Common myeloid progenitor, CD34-positive (primary cell): ENCODE measurements around the gene TSSC4.
A peak's percentile ranks its signal among the peaks of the same experiment; 100 is the strongest.

ENCODE experiments used
- CTCF ChIA-PET: fragments of 350-600 bp; sonication (Branson Sonifier 250); formaldehyde crosslinking; loops from one replicate; lab custom pipeline; 2021; ENCODE audit warnings: antibody characterized with exemption; lab: Charles Lee
- POLR2A ChIA-PET: fragments of 350-600 bp; sonication (Branson Sonifier 250); formaldehyde crosslinking; loops from one replicate; lab custom pipeline; 2021; ENCODE audit warnings: antibody characterized with exemption; lab: Charles Lee
- DNase-seq, 3 donors: peaks; one replicate each; pipeline versions ENCODE4 v3.0.0 to v3.0.0-alpha.2; 2013
- H3K27ac ChIP-seq, 2 experiments: 1 replicate in 1 of 2; 2 replicates in 1 of 2; pipeline ENCODE4 v1.7.0; 2013; ENCODE audit warnings: inconsistent platforms in 2 of 2, low read length in 2 of 2, mild to moderate bottlenecking in 2 of 2, low read depth in 1 of 2, moderate library complexity in 1 of 2; ENCODE audit not compliant: severe bottlenecking in 2 of 2, insufficient read depth in 1 of 2, poor library complexity in 1 of 2
- H3K27me3 ChIP-seq, 5 experiments: replicated peaks in 2 of 5; 1 replicate in 3 of 5; 2 replicates in 2 of 5; pipeline versions ENCODE4 v1.6.1 to v1.7.0; 2013; ENCODE audit warnings: low read length in 4 of 5, mild to moderate bottlenecking in 2 of 5, moderate library complexity in 2 of 5, inconsistent platforms in 1 of 5; ENCODE audit not compliant: insufficient read depth in 5 of 5, control insufficient read depth in 4 of 5
- H3K36me3 ChIP-seq, 4 experiments: 1 replicate in 2 of 4; 2 replicates in 2 of 4; pipeline versions ENCODE4 v1.6.1 to v1.7.0; 2013; ENCODE audit warnings: low read length in 3 of 4, control low read depth in 1 of 4, mild to moderate bottlenecking in 1 of 4; ENCODE audit not compliant: control insufficient read depth in 4 of 4, insufficient read depth in 4 of 4
- H3K4me1 ChIP-seq, 4 experiments: 1 replicate in 3 of 4; 2 replicates in 1 of 4; pipeline versions ENCODE4 v1.6.1 to v1.7.1; 2013; ENCODE audit warnings: low read length in 3 of 4, mild to moderate bottlenecking in 3 of 4, control low read depth in 1 of 4, inconsistent platforms in 1 of 4, moderate library complexity in 1 of 4; ENCODE audit not compliant: control insufficient read depth in 4 of 4, insufficient read depth in 4 of 4; ENCODE audit errors: control extremely low read depth in 1 of 4
- H3K4me3 ChIP-seq, 7 experiments: 1 replicate in 4 of 7; 2 replicates in 3 of 7; pipeline versions ENCODE4 v1.5.1 to v1.7.0; 2013; ENCODE audit warnings: mild to moderate bottlenecking in 7 of 7, low read length in 6 of 7, moderate library complexity in 6 of 7, inconsistent platforms in 2 of 7, low read depth in 2 of 7, control low read depth in 1 of 7; ENCODE audit not compliant: insufficient read depth in 4 of 7, control insufficient read depth in 1 of 7; ENCODE audit errors: extremely low read depth in 1 of 7
- H3K9me3 ChIP-seq, 5 experiments: 1 replicate in 4 of 5; 2 replicates in 1 of 5; pipeline versions ENCODE4 v1.6.1 to v1.7.1; 2013; ENCODE audit warnings: low read length in 4 of 5, mild to moderate bottlenecking in 2 of 5, inconsistent platforms in 1 of 5, low read depth in 1 of 5, moderate library complexity in 1 of 5; ENCODE audit not compliant: control insufficient read depth in 4 of 5, insufficient read depth in 2 of 5; ENCODE audit errors: control extremely low read depth in 1 of 5
- WGBS: methylation state at CpG from one replicate; pipeline ENCODE4 v1.1.5; 2013; ENCODE audit not compliant: insufficient coverage; 5-methylcytosine and 5-hydroxymethylcytosine counted together

The TSSC4 gene

DNA sequence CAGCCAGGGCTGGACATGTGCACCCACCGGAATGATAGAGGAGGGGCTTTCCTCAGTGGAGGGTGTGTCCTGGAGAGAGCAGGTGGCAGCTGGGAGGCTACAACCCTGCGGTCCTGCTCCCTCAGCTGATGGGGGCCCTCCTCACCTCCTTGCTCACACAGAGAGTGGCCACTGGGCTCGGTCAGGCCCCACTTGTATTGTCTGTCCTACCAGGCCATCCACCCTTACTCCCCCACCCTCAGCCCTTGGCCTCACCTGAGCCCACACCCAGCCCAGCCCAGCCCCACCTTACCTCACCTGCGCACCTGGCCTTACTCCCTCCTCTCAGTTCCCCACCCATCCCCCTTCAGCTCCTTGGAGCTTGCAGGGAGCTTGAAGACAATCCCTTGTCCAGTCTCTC is 40.6 kb downstream of the TSSC4 start:
- ChIA-PET POLR2A (interaction anchor here (0.6 kb wide), 2 partner anchors 41 to 490 kb away, joined by 3 read pairs; no protein-coding TSS in a partner anchor), CTCF (interaction anchor here (1.1 to 2.3 kb wide), 4 partner anchors 20 to 446 kb away, joined by 3 to 12 read pairs (median 4); no protein-coding TSS in a partner anchor)
- 100% methylated on average over 3 of the region's 4 CpGs for WGBS
- Histone ChIP-seq H3K9me3 (peaks cover 0 to 5% (median 0%) of the 10 kb centered on the region in 5 experiments), H3K4me3 (no peak overlapping the region), H3K36me3 (no peaks in the 10 kb centered on the region), H3K4me1 (peaks cover 0 to 26% (median 21%) of the 10 kb centered on the region in 4 experiments), H3K27me3 (peaks cover 0 to 29% (median 6%) of the 10 kb centered on the region in 5 experiments), H3K27ac (no peak overlapping the region)
- DNase-seq = no peak

DNA sequence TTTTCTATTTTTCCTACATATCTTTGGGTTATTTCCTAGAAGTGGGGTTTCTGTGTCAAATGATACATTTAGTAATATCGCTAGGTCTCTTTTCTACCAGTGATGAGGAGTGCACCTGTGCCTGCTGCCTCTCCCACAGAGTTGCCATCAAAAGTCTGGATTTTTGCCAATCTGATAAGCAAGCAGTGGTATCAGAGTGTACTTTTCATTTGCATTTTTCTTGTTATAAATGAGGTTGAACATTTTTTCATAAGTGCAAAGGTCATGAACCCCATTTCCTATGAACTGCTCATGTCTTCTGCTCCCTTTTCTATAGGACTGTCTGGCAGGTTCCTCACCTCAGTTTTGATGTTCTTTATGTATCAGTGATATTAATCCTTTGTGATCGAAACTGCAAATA is 42.0 kb downstream of the TSSC4 start:
- peaks cover 0 to 40% (median 35%) of the 10 kb centered on the region in 4 experiments for H3K4me1 ChIP-seq
- no peak overlapping the region for H3K27ac ChIP-seq
- ChIA-PET CTCF (interaction anchor here (1.1 to 2.3 kb wide), 3 partner anchors 84 to 445 kb away, joined by 3 to 12 read pairs (median 5); no protein-coding TSS in a partner anchor), POLR2A (interaction anchor here (0.6 kb wide), 1 partner anchor 177 kb away, joined by 4 read pairs; no protein-coding TSS in a partner anchor)
- 100% methylated on average over 1 of the region's 2 CpGs for WGBS
- H3K36me3 ChIP-seq = no peaks in the 10 kb centered on the region
- H3K4me3 ChIP-seq = no peak overlapping the region
- no peak for DNase-seq
- H3K27me3 ChIP-seq = peaks cover 0 to 34% (median 6%) of the 10 kb centered on the region in 5 experiments
- H3K9me3 ChIP-seq = peaks cover 0 to 5% (median 0%) of the 10 kb centered on the region in 5 experiments

DNA sequence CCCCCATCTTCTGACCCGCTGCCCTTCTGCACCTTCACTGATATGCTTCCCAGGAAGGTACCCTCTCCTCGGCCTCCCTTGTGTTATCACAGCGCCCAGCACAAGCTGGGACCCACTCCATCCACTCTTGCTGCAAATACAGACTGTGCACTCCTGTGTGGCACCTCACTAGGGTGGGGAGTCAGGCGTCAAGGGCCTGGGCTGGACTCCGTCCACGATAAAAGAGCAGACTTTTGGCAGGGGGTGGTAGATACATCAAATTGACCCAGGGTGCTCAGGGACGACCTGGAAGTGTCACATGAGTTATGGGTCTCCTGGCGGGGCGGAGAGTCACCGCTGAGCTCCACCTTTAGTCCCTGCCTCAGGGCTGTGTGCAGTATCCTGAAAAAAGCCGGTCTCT is 42.9 kb downstream of the TSSC4 start:
- CTCF ChIA-PET = no interaction called here
- Histone ChIP-seq H3K36me3 (no peaks in the 10 kb centered on the region), H3K27ac (no peak overlapping the region), H3K27me3 (peaks cover 0 to 34% (median 6%) of the 10 kb centered on the region in 5 experiments), H3K4me3 (no peak overlapping the region), H3K9me3 (peaks cover 0 to 5% (median 0%) of the 10 kb centered on the region in 5 experiments), H3K4me1 (peaks cover 0 to 46% (median 39%) of the 10 kb centered on the region in 4 experiments)
- POLR2A ChIA-PET = no interaction called here
- 81% methylated on average over 9 of the region's 11 CpGs for WGBS
- DNase-seq = no peak

DNA sequence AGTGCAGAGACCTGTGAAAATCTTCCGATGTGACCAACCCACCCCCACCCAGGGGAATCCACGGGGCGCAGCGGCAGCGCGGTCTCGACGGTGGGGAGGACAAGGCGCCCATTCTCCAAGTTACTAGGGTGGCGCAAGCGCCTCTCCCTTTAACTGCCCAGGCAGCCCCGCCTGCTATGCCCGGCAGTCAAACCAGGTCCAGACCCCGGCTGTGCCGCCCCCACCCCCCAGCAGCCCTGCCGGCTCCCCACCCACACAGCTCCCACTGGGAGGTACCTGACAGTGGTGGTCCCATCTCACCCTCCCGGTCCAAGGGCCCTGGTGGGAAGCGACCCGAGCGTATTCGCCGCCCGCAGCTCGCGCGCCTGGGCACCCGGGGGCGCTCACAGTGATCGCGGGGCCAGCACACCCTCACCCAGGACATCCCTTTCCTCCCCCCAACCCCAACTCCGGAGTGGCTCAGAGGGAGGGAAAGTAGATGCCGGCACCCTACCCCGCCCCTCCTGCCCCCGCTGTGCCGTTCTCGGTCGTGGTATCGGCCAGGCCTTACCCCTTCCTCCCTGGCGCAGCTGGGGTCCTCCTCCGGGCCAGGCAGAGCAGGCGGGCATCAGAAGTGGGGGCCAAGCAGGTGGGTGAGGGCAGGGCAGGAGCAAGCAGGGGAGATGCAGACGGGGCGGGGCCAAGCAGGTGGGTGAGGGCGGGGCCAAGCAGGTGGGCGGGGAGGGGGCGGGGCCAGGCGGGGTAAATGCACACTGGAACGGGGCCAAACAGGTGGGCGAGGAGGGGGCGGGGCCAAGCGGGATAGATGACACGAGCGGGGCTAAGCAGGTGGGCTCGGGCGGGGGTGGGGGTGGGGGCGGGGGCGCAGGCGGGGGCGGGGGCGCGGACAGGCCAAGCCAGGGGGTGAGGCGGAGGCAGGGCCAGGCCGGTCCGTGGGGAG is 43.6 kb downstream of the TSSC4 start, which contains the start of gene TRPM5:
TRPM5 (minus strand) TSS at position 634 of the 940 bp plus-strand sequence. CDS start 21,478 bp downstream, outside the sequence.
- POLR2A ChIA-PET = no interaction called here
- Histone ChIP-seq H3K36me3 (no peaks in the 10 kb centered on the region), H3K27me3 (peaks cover 0 to 34% (median 6%) of the 10 kb centered on the region in 5 experiments), H3K9me3 (peaks cover 0 to 5% (median 0%) of the 10 kb centered on the region in 5 experiments), H3K4me1 (peaks cover 0 to 46% (median 39%) of the 10 kb centered on the region in 4 experiments), H3K4me3 (peak within 1 kb of the TSS in 6 of 7 experiments; percentile 5 to 63 (median 44)), H3K27ac (no peak within 1 kb of the TSS)
- CTCF ChIA-PET = no interaction called here
- WGBS = 13% methylated on average over 27 of the region's 64 CpGs
- DNase-seq = peak; percentile 36 to 80 (median 69)

DNA sequence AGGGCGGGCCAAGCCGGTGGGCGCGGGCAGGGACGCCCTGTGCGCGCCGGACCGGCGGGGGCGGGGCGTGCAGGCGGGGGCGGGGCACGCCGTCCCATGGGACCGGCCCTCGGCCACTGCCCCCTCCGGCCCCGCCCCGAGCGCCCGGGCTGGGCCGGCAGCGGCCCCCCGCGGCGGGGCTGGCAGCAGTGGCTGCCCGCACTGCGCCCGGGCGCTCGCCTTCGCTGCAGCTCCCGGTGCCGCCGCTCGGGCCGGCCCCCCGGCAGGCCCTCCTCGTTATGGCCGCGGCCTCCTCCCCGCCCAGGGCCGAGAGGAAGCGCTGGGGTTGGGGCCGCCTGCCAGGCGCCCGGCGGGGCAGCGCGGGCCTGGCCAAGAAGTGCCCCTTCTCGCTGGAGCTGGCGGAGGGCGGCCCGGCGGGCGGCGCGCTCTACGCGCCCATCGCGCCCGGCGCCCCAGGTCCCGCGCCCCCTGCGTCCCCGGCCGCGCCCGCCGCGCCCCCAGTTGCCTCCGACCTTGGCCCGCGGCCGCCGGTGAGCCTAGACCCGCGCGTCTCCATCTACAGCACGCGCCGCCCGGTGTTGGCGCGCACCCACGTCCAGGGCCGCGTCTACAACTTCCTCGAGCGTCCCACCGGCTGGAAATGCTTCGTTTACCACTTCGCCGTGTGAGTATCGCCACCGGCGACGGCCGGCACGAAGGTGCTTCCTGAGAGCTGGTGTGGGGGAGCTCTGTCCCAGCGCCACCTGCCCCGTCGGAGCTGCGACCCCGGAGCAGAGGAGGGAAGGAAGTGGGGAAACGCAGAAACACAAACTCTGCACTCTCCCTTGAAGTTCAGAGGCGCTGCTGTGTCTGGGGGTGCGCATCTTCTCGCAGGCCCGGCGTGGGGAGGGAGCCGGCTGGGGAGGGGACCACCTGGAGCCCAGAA is 44.5 kb downstream of the TSSC4 start, which contains the start of gene KCNQ1:
KCNQ1 (plus strand) TSS at position 188 of the 925 bp plus-strand sequence; CDS start at position 279, 91 bp downstream.
- CTCF ChIA-PET = interaction anchor here (1.0 kb wide), 1 partner anchor 24 kb away, joined by 5 read pairs; no protein-coding TSS in a partner anchor
- peaks cover 0 to 34% (median 6%) of the 10 kb centered on the region in 5 experiments for H3K27me3 ChIP-seq
- peaks cover 0 to 5% (median 0%) of the 10 kb centered on the region in 5 experiments for H3K9me3 ChIP-seq

More for the DNA sequence above, 44.5 kb downstream of the TSSC4 start, which contains the start of gene KCNQ1:
- POLR2A ChIA-PET = no interaction called here
- DNase-seq = peak; percentile 29 to 61 (median 47)
- Histone ChIP-seq H3K4me1 (peaks cover 0 to 46% (median 39%) of the 10 kb centered on the region in 4 experiments), H3K36me3 (no peaks in the 10 kb centered on the region), H3K4me3 (peak within 1 kb of the TSS in 6 of 7 experiments; percentile 5 to 63 (median 44)), H3K27ac (no peak within 1 kb of the TSS)
- WGBS = under 1% methylated on average over 69 of the region's 116 CpGs
